HEK293 (cell line): ENCODE measurements around the gene TMEM256.
A peak's percentile ranks its signal among the peaks of the same experiment; 100 is the strongest.

Experiments
- CTCF ChIP-seq: fragments of 450-650 bp; formaldehyde crosslinking; IDR thresholded peaks from 2 replicates; pipeline ENCODE4 v1.5.1; 2016; ENCODE audit warnings: missing biosample characterization, missing genetic modification characterization
- GLIS2 ChIP-seq: fragments of 450-650 bp; formaldehyde crosslinking; IDR thresholded peaks from 2 replicates; pipeline ENCODE4 v1.5.1; 2016; ENCODE audit warnings: missing biosample characterization, missing genetic modification characterization
- PATZ1 ChIP-seq: fragments of 450-650 bp; formaldehyde crosslinking; IDR thresholded peaks from 2 replicates; pipeline ENCODE4 v1.5.1; 2016; ENCODE audit warnings: missing biosample characterization, missing genetic modification characterization
- PRDM4 ChIP-seq: fragments of 450-650 bp; formaldehyde crosslinking; IDR thresholded peaks from 2 replicates; pipeline ENCODE4 v1.5.1; 2017; ENCODE audit warnings: missing biosample characterization, missing genetic modification characterization
- PRDM6 ChIP-seq: fragments of 450-650 bp; formaldehyde crosslinking; IDR thresholded peaks from 2 replicates; pipeline ENCODE4 v1.5.1; 2017; ENCODE audit warnings: missing biosample characterization, missing genetic modification characterization
- RBAK ChIP-seq: fragments of 450-650 bp; formaldehyde crosslinking; IDR thresholded peaks from 2 replicates; pipeline ENCODE4 v1.5.1; 2016; ENCODE audit warnings: missing biosample characterization, missing genetic modification characterization
- SP3 ChIP-seq: fragments of 450-650 bp; formaldehyde crosslinking; IDR thresholded peaks from 2 replicates; pipeline ENCODE4 v1.5.1; 2016; ENCODE audit warnings: missing biosample characterization, missing genetic modification characterization
- SP7 ChIP-seq: fragments of 450-650 bp; formaldehyde crosslinking; IDR thresholded peaks from 2 replicates; pipeline ENCODE4 v1.5.1; 2016; ENCODE audit warnings: missing biosample characterization, missing genetic modification characterization
- ZBTB1 ChIP-seq: fragments of 450-650 bp; formaldehyde crosslinking; IDR thresholded peaks from 2 replicates; pipeline ENCODE4 v1.5.1; 2016; ENCODE audit warnings: missing biosample characterization, missing genetic modification characterization
- ZBTB11 ChIP-seq: fragments of 450-650 bp; formaldehyde crosslinking; conservative IDR thresholded peaks from 2 replicates; pipeline ENCODE4 v1.5.1; 2016; ENCODE audit warnings: low read depth, missing biosample characterization, missing genetic modification characterization
- ZFHX2 ChIP-seq: fragments of 450-650 bp; formaldehyde crosslinking; conservative IDR thresholded peaks from 2 replicates; pipeline ENCODE4 v1.5.1; 2016; ENCODE audit warnings: missing biosample characterization, missing genetic modification characterization
- ZFP3 ChIP-seq: fragments of 450-650 bp; formaldehyde crosslinking; IDR thresholded peaks from 2 replicates; pipeline ENCODE4 v1.5.1; 2016; ENCODE audit warnings: low read depth, missing biosample characterization, missing genetic modification characterization
- ZFP69B ChIP-seq: fragments of 450-650 bp; formaldehyde crosslinking; IDR thresholded peaks from 2 replicates; pipeline ENCODE4 v1.5.1; 2016; ENCODE audit warnings: missing biosample characterization, missing genetic modification characterization
- ZNF133 ChIP-seq: fragments of 450-650 bp; formaldehyde crosslinking; IDR thresholded peaks from 2 replicates; pipeline ENCODE4 v1.5.1; 2016; ENCODE audit warnings: missing biosample characterization, missing genetic modification characterization
- ZNF138 ChIP-seq: fragments of 450-650 bp; formaldehyde crosslinking; IDR thresholded peaks from 2 replicates; pipeline ENCODE4 v1.5.1; 2016; ENCODE audit warnings: missing biosample characterization, missing genetic modification characterization, borderline replicate concordance
- ZNF146 ChIP-seq: fragments of 450-650 bp; formaldehyde crosslinking; IDR thresholded peaks from 2 replicates; pipeline ENCODE4 v1.5.1; 2016; ENCODE audit warnings: missing biosample characterization, missing genetic modification characterization
- ZNF184 ChIP-seq: fragments of 450-650 bp; IDR thresholded peaks from 2 replicates; pipeline ENCODE4 v1.5.1; 2018; ENCODE audit warnings: missing biosample characterization, mild to moderate bottlenecking, missing genetic modification characterization
- ZNF266 ChIP-seq: fragments of 450-650 bp; formaldehyde crosslinking; IDR thresholded peaks from 2 replicates; pipeline ENCODE4 v1.5.1; 2016; ENCODE audit warnings: missing biosample characterization, missing genetic modification characterization, low read depth
- ZNF394 ChIP-seq: fragments of 450-650 bp; formaldehyde crosslinking; IDR thresholded peaks from 2 replicates; pipeline ENCODE4 v1.5.1; 2016; ENCODE audit warnings: missing biosample characterization, missing genetic modification characterization, mild to moderate bottlenecking, moderate library complexity, borderline replicate concordance
- ZNF404 ChIP-seq: fragments of 450-650 bp; formaldehyde crosslinking; IDR thresholded peaks from 2 replicates; pipeline ENCODE4 v1.5.1; 2017; ENCODE audit warnings: missing biosample characterization, missing genetic modification characterization
- ZNF416 ChIP-seq: fragments of 450-650 bp; formaldehyde crosslinking; IDR thresholded peaks from 2 replicates; pipeline ENCODE4 v1.5.1; 2016; ENCODE audit warnings: missing biosample characterization, missing genetic modification characterization
- ZNF488 ChIP-seq: fragments of 450-650 bp; formaldehyde crosslinking; IDR thresholded peaks from 2 replicates; pipeline ENCODE4 v1.5.1; 2016; ENCODE audit warnings: missing biosample characterization, missing genetic modification characterization
- ZNF521 ChIP-seq: fragments of 450-650 bp; formaldehyde crosslinking; IDR thresholded peaks from 2 replicates; pipeline ENCODE4 v1.5.1; 2017; ENCODE audit warnings: missing biosample characterization, mild to moderate bottlenecking, missing genetic modification characterization
- ZNF529 ChIP-seq: fragments of 450-650 bp; formaldehyde crosslinking; IDR thresholded peaks from 2 replicates; pipeline ENCODE4 v1.5.1; 2017; ENCODE audit warnings: missing genetic modification characterization, missing biosample characterization; ENCODE audit not compliant: insufficient replicate concordance
- ZNF549 ChIP-seq: fragments of 450-650 bp; IDR thresholded peaks from 2 replicates; pipeline ENCODE4 v1.5.1; 2018; ENCODE audit warnings: missing biosample characterization, missing genetic modification characterization, mild to moderate bottlenecking, inconsistent platforms, moderate library complexity
- ZNF560 ChIP-seq: fragments of 450-650 bp; formaldehyde crosslinking; IDR thresholded peaks from 2 replicates; pipeline ENCODE4 v1.5.1; 2017; ENCODE audit warnings: missing biosample characterization, missing genetic modification characterization, borderline replicate concordance
- ZNF600 ChIP-seq: fragments of 450-650 bp; formaldehyde crosslinking; IDR thresholded peaks from 2 replicates; pipeline ENCODE4 v1.5.1; 2016; ENCODE audit warnings: missing biosample characterization, missing genetic modification characterization
- ZNF654 ChIP-seq: fragments of 450-650 bp; formaldehyde crosslinking; IDR thresholded peaks from 2 replicates; pipeline ENCODE4 v1.5.1; 2016; ENCODE audit warnings: low read depth, missing biosample characterization, missing genetic modification characterization

TMEM256 gene

GRCh38 chr17:7436556-7437368 is 32.9 kb upstream of the TMEM256 start (continued):
- TF ChIP-seq ZBTB11 (tag by site-specific recombination), result no peak
- peak; percentile 36; the same call in 1 of the 2 replicates for TF ChIP-seq ZNF600 (tag by site-specific recombination)
- no peak for TF ChIP-seq ZNF133 (tag by site-specific recombination)
- no peak for TF ChIP-seq ZNF266 (tag by site-specific recombination)
- TF ChIP-seq GLIS2 (tag by site-specific recombination), result peak; percentile 62; the same call in 1 of the 2 replicates
- TF ChIP-seq ZNF654 (tag by site-specific recombination), result peak; percentile 27; the same call in 1 of the 2 replicates
- TF ChIP-seq ZNF521 (tag by site-specific recombination), result no peak
- TF ChIP-seq PRDM4 (tag by site-specific recombination), result no peak
- TF ChIP-seq ZFHX2 (tag by site-specific recombination), result no peak
- TF ChIP-seq PATZ1 (tag by site-specific recombination), result no peak
- no peak for TF ChIP-seq ZNF549
- TF ChIP-seq SP7 (tag by site-specific recombination), result no peak
- no peak for TF ChIP-seq RBAK (tag by site-specific recombination)
- TF ChIP-seq ZFP69B, result no peak
- no peak for TF ChIP-seq ZNF184 (tag by site-specific recombination)
- TF ChIP-seq ZNF146 (tag by site-specific recombination), result no peak
- TF ChIP-seq ZNF404 (tag by site-specific recombination), result no peak
- no peak for TF ChIP-seq ZFP3
- TF ChIP-seq PRDM6, result no peak
- TF ChIP-seq ZNF416 (tag by site-specific recombination), result no peak
- TF ChIP-seq ZNF138 (tag by site-specific recombination), result no peak
- no peak for TF ChIP-seq SP3
- no peak for TF ChIP-seq ZNF560 (tag by site-specific recombination)
- no peak for TF ChIP-seq ZNF529 (tag by site-specific recombination)
- TF ChIP-seq ZNF394 (tag by site-specific recombination), result no peak
- no peak for TF ChIP-seq ZNF488 (tag by site-specific recombination)
- peak; percentile 81 for TF ChIP-seq CTCF (tag by site-specific recombination)
- TF ChIP-seq ZBTB1, result no peak
